ENCODE measurements around the gene DNM2. TPM values are rescaled to one million over a fixed set of nuclear protein-coding genes. Genes with fewer than 3 reads are reported as not detected.

Gene DNM2
- total RNA-seq, 1 donor from 2014 or later: 227 TPM

- H3K27ac Mint-ChIP-seq (ENCODE audit: unreplicated experiment): no peak overlapping the region
- H3K27me3 Mint-ChIP-seq (ENCODE audit: unreplicated experiment): peaks cover 2% of the 10 kb centered on the region
- no peak for DNase-seq
- no peaks in the 10 kb centered on the region for H3K4me1 Mint-ChIP-seq (ENCODE audit: low read depth, unreplicated experiment)
- TF ChIP-seq CTCF (IDR thresholded peaks at IDR 0.05; ENCODE audit: partially characterized antibody, unreplicated experiment): no peak
- peaks cover 3% of the 10 kb centered on the region for H3K9me3 Mint-ChIP-seq (ENCODE audit: unreplicated experiment)
- H3K36me3 Mint-ChIP-seq (ENCODE audit: unreplicated experiment): no peaks in the 10 kb centered on the region
- H3K4me3 Mint-ChIP-seq (ENCODE audit: unreplicated experiment): no peak overlapping the region
These were observed 40.1 kb upstream of the DNM2 start for GRCh38 chr19:10677751-10678150.

GRCh38 chr19:10678813-10679212 is 39.1 kb upstream of the DNM2 start:
- peaks cover 5% of the 10 kb centered on the region for H3K27me3 Mint-ChIP-seq (ENCODE audit: unreplicated experiment)
- H3K36me3 Mint-ChIP-seq (ENCODE audit: unreplicated experiment): no peaks in the 10 kb centered on the region
- no peaks in the 10 kb centered on the region for H3K4me1 Mint-ChIP-seq (ENCODE audit: low read depth, unreplicated experiment)
- no peak overlapping the region for H3K4me3 Mint-ChIP-seq (ENCODE audit: unreplicated experiment)
- DNase-seq: no peak
- peaks cover 3% of the 10 kb centered on the region for H3K9me3 Mint-ChIP-seq (ENCODE audit: unreplicated experiment)
- TF ChIP-seq CTCF (IDR thresholded peaks at IDR 0.05; ENCODE audit: partially characterized antibody, unreplicated experiment): no peak
- H3K27ac Mint-ChIP-seq (ENCODE audit: unreplicated experiment): no peak overlapping the region

- H3K4me1 Mint-ChIP-seq (ENCODE audit: low read depth, unreplicated experiment): no peaks in the 10 kb centered on the region
These were observed 38.1 kb upstream of the DNM2 start for GRCh38 chr19:10679743-10680142.

GRCh38 chr19:10680545-10681135 is 37.2 kb upstream of the DNM2 start:
- H3K4me1 Mint-ChIP-seq (ENCODE audit: low read depth, unreplicated experiment): no peaks in the 10 kb centered on the region
- H3K27me3 Mint-ChIP-seq (ENCODE audit: unreplicated experiment): peaks cover 5% of the 10 kb centered on the region
- H3K27ac Mint-ChIP-seq (ENCODE audit: unreplicated experiment): no peak overlapping the region
- DNase-seq: no peak
- H3K36me3 Mint-ChIP-seq (ENCODE audit: unreplicated experiment): no peaks in the 10 kb centered on the region
- no peak for TF ChIP-seq CTCF (IDR thresholded peaks at IDR 0.05; ENCODE audit: partially characterized antibody, unreplicated experiment)
- no peak overlapping the region for H3K4me3 Mint-ChIP-seq (ENCODE audit: unreplicated experiment)
- H3K9me3 Mint-ChIP-seq (ENCODE audit: unreplicated experiment): peaks cover 3% of the 10 kb centered on the region

More at GRCh38 chr19:10679743-10680142, 38.1 kb upstream of the DNM2 start:
- no peak for TF ChIP-seq CTCF (IDR thresholded peaks at IDR 0.05; ENCODE audit: partially characterized antibody, unreplicated experiment)
- H3K9me3 Mint-ChIP-seq (ENCODE audit: unreplicated experiment): peaks cover 3% of the 10 kb centered on the region
- no peaks in the 10 kb centered on the region for H3K36me3 Mint-ChIP-seq (ENCODE audit: unreplicated experiment)
- no peak overlapping the region for H3K27ac Mint-ChIP-seq (ENCODE audit: unreplicated experiment)
- H3K27me3 Mint-ChIP-seq (ENCODE audit: unreplicated experiment): peaks cover 5% of the 10 kb centered on the region
- no peak overlapping the region for H3K4me3 Mint-ChIP-seq (ENCODE audit: unreplicated experiment)
- DNase-seq: no peak

GRCh38 chr19:10681658-10682057 is 36.2 kb upstream of the DNM2 start:
- TF ChIP-seq CTCF (IDR thresholded peaks at IDR 0.05; ENCODE audit: partially characterized antibody, unreplicated experiment): no peak
- Mint-ChIP-seq H3K27me3 (ENCODE audit: unreplicated experiment) (peaks cover 5% of the 10 kb centered on the region), H3K27ac (ENCODE audit: unreplicated experiment) (peak overlapping the region; percentile 62), H3K9me3 (ENCODE audit: unreplicated experiment) (peaks cover 5% of the 10 kb centered on the region), H3K4me3 (ENCODE audit: unreplicated experiment) (no peak overlapping the region), H3K36me3 (ENCODE audit: unreplicated experiment) (no peaks in the 10 kb centered on the region), H3K4me1 (ENCODE audit: low read depth, unreplicated experiment) (no peaks in the 10 kb centered on the region)
- DNase-seq: no peak
